Astrocyte of the cerebellum (primary cell): ENCODE measurements around the gene DSCAM.

ENCODE experiments used
- DNase-seq: peaks from one replicate; pipeline ENCODE4 v3.0.0-alpha.2; 2011; ENCODE audit warnings: low read depth
- H3K4me3 ChIP-seq: 2 replicates; pipeline ENCODE4 v1.5.1; 2011; ENCODE audit warnings: mild to moderate bottlenecking, low read depth, low read length, moderate library complexity
- CTCF ChIP-seq: IDR thresholded peaks from 2 replicates; pipeline ENCODE4 v1.5.1; 2012; ENCODE audit warnings: low read length, low read depth, moderate library complexity, mild to moderate bottlenecking; ENCODE audit errors: missing control alignments
- in situ Hi-C: cut with HindIII; loops from 2 replicates; pipeline ENCODE4 v1.10.0; 2017; ENCODE audit warnings: low sequenced_read_pairs

Gene DSCAM

GRCh38 chr21:40765811-40766210 lies 81.1 kb downstream of the DSCAM start:
- TF ChIP-seq CTCF: no peak
- in situ Hi-C loops: loop anchor here (5.0 kb wide), 1 partner anchor 74 kb away; no protein-coding TSS in a partner anchor

GRCh38 chr21:40760821-40761220 lies 86.1 kb downstream of the DSCAM start:
- TF ChIP-seq CTCF: no peak
- DNase-seq: no peak
- H3K4me3 ChIP-seq: no peak overlapping the region
- in situ Hi-C loops: no loop called here

More at GRCh38 chr21:40765811-40766210, 81.1 kb downstream of the DSCAM start:
- H3K4me3 ChIP-seq: no peak overlapping the region
- no peak for DNase-seq

- no peak for DNase-seq
- TF ChIP-seq CTCF: no peak
- H3K4me3 ChIP-seq: no peak overlapping the region
- in situ Hi-C loops: no loop called here
These were observed 87.9 kb downstream of the DSCAM start for GRCh38 chr21:40759061-40759460.

- in situ Hi-C loops: no loop called here
- H3K4me3 ChIP-seq: no peak overlapping the region
- no peak for DNase-seq
- no peak for TF ChIP-seq CTCF
These were observed 89.6 kb downstream of the DSCAM start for GRCh38 chr21:40757366-40757765.

- no peak overlapping the region for H3K4me3 ChIP-seq
- in situ Hi-C loops: no loop called here
- TF ChIP-seq CTCF: no peak
- no peak for DNase-seq
These were observed 92.5 kb downstream of the DSCAM start for GRCh38 chr21:40754466-40754865.

- H3K4me3 ChIP-seq: no peak overlapping the region
- in situ Hi-C loops: no loop called here
- no peak for DNase-seq
- TF ChIP-seq CTCF: no peak
These were observed 93.2 kb downstream of the DSCAM start for GRCh38 chr21:40753756-40754155.

- H3K4me3 ChIP-seq: no peak overlapping the region
- no peak for TF ChIP-seq CTCF
- DNase-seq: no peak
- in situ Hi-C loops: no loop called here
These were observed 94.8 kb downstream of the DSCAM start for GRCh38 chr21:40752125-40752524.
